PFSK-1 (cell line): ENCODE results near the gene DNM1.

Source experiments
- FOXP2 ChIP-seq: optimal IDR thresholded peaks from 2 replicates; pipeline ENCODE3; 2011; ENCODE audit warnings: borderline replicate concordance, control low read depth, inconsistent platforms; ENCODE audit not compliant: insufficient read depth; ENCODE audit errors: extremely low read length, extremely low read depth
- POLR2AphosphoS5 ChIP-seq: IDR thresholded peaks from 2 replicates; pipeline ENCODE4 v1.6.1; 2012; ENCODE audit warnings: low read depth, mild to moderate bottlenecking, control low read depth, low read length, moderate library complexity
- REST ChIP-seq, 2 experiments: IDR thresholded peaks; 2 replicates each; pipeline versions ENCODE4 v1.6.1 to v1.8.0; 2011 to 2012; ENCODE audit warnings: low read depth in 2 of 2, low read length in 2 of 2, control low read depth in 1 of 2, inconsistent platforms in 1 of 2, mild to moderate bottlenecking in 1 of 2, moderate library complexity in 1 of 2; ENCODE audit not compliant: insufficient read depth in 1 of 2
- SIN3A ChIP-seq: IDR thresholded peaks from 2 replicates; pipeline ENCODE4 v1.6.1; 2012; ENCODE audit warnings: mild to moderate bottlenecking, low read length, moderate library complexity, borderline replicate concordance; ENCODE audit not compliant: insufficient read depth
- TAF1 ChIP-seq: IDR thresholded peaks from 2 replicates; pipeline ENCODE4 v1.6.1; 2012; ENCODE audit warnings: low read length, control low read depth, borderline replicate concordance; ENCODE audit not compliant: insufficient read depth

The DNM1 gene

GRCh38 chr9:128224877-128225276 lies 21.7 kb downstream of the DNM1 start:
- TF ChIP-seq POLR2AphosphoS5 (no peak), REST (IDR thresholded peaks at IDR 0.05; ENCODE audit: insufficient read depth in 1 of 2, low read depth in 2 of 2, low read length in 2 of 2) (no peak), SIN3A (no peak)

GRCh38 chr9:128225770-128226411 lies 22.7 kb downstream of the DNM1 start:
- TF ChIP-seq FOXP2 (no peak), REST (IDR thresholded peaks at IDR 0.05; ENCODE audit: insufficient read depth in 1 of 2, low read depth in 2 of 2, low read length in 2 of 2) (no peak), SIN3A (no peak), TAF1 (no peak), POLR2AphosphoS5 (no peak)

GRCh38 chr9:128226412-128226801 lies 23.2 kb downstream of the DNM1 start:
- TF ChIP-seq REST (IDR thresholded peaks at IDR 0.05; ENCODE audit: insufficient read depth in 1 of 2, low read depth in 2 of 2, low read length in 2 of 2), result no peak
- TF ChIP-seq SIN3A, result no peak
- TF ChIP-seq FOXP2, result no peak
- TF ChIP-seq TAF1, result no peak
- no peak for TF ChIP-seq POLR2AphosphoS5

- TF ChIP-seq FOXP2, result no peak
- no peak for TF ChIP-seq POLR2AphosphoS5
- TF ChIP-seq REST (IDR thresholded peaks at IDR 0.05; ENCODE audit: insufficient read depth in 1 of 2, low read depth in 2 of 2, low read length in 2 of 2), result no peak
- no peak for TF ChIP-seq TAF1
These were observed 28.7 kb downstream of the DNM1 start for GRCh38 chr9:128231638-128232527.
